HepG2 (cell line): ENCODE results near the gene HHIPL1. TPM values are rescaled to one million over a fixed set of nuclear protein-coding genes. Genes with fewer than 3 reads are reported as not detected.

ENCODE experiments used
- ATAC-seq: fragments of 200-7000 bp; cut with Tn5 transposase; 3 replicates; pipeline ENCODE4 v1.9.1; 2020; ENCODE audit warnings: mild to moderate bottlenecking, moderate library complexity
- BruUV-seq: library from RNA; stranded (reverse); fragments of 400-500 nt; replicated peaks from 2 replicates; lab custom pipeline; 2021; lab: Mats Ljungman, UMichigan
- CTCF ChIA-PET: fragments of 300-600 bp; formaldehyde crosslinking; extraction: SDS; loops from one replicate; lab custom pipeline; 2021; ENCODE audit warnings: low total read pairs, inconsistent platforms, low intra/inter-chr PET ratio; lab: Yijun Ruan, JAX
- POLR2A ChIA-PET: fragments of 350-600 bp; sonication (Branson Sonifier 250); formaldehyde crosslinking; loops from one replicate; lab custom pipeline; 2020; ENCODE audit warnings: antibody characterized with exemption, inconsistent platforms; lab: Yijun Ruan, JAX
- DNase-seq: peaks from one replicate; pipeline ENCODE4 v3.0.0-alpha.2; 2015; ENCODE audit warnings: low spot score
- FAIRE-seq: peaks from 3 replicates; lab custom pipeline; 2011; peaks lifted over from hg19 to GRCh38; lab: Jason Lieb, UNC
- H2AFZ ChIP-seq: one replicate; pipeline ENCODE4 v1.6.1; 2011; ENCODE audit warnings: low read length, inconsistent platforms
- H3K27ac ChIP-seq: fragments of 300-600 bp; 3 replicates; pipeline ENCODE4 v1.8.0; 2011; ENCODE audit warnings: mixed run types, mild to moderate bottlenecking, mixed read lengths, low read length, inconsistent platforms; ENCODE audit not compliant: insufficient read depth; ENCODE audit errors: extremely low read length
- H3K27me3 ChIP-seq, 2 experiments: fragments of 200-600 bp in 1 of 2; 2 replicates in 1 of 2; 3 replicates in 1 of 2; pipeline versions ENCODE4 v1.6.0 to v1.8.0; 2011; ENCODE audit warnings: low read length in 2 of 2, mild to moderate bottlenecking in 2 of 2, moderate library complexity in 2 of 2, inconsistent platforms in 1 of 2; ENCODE audit not compliant: insufficient read depth in 2 of 2, control insufficient read depth in 1 of 2
- H3K36me3 ChIP-seq, 2 experiments: fragments of 200-600 bp in 1 of 2; replicated peaks in 1 of 2; 2 replicates in 1 of 2; 3 replicates in 1 of 2; pipeline versions ENCODE4 v1.5.1 to v1.8.0; 2011; ENCODE audit warnings: low read length in 2 of 2, inconsistent platforms in 1 of 2; ENCODE audit not compliant: insufficient read depth in 2 of 2, control insufficient read depth in 1 of 2
- H3K4me1 ChIP-seq: 2 replicates; pipeline ENCODE4 v1.5.1; 2012; ENCODE audit warnings: low read length, inconsistent platforms; ENCODE audit not compliant: insufficient read depth
- H3K4me2 ChIP-seq: 2 replicates; pipeline ENCODE4 v1.6.0; 2011; ENCODE audit warnings: low read depth, low read length, inconsistent platforms
- H3K4me3 ChIP-seq, 3 experiments: fragments of 200-600 bp in 1 of 3; sonication (generic), shearing (Covaris generic) in 1 of 3; replicated peaks in 1 of 3; 2 replicates each; pipeline ENCODE4 v1.5.1; 2011 to 2016; ENCODE audit warnings: low read length in 3 of 3, inconsistent platforms in 2 of 3, low read depth in 2 of 3, mild to moderate bottlenecking in 2 of 3, control low read depth in 1 of 3, mixed read lengths in 1 of 3; ENCODE audit not compliant: insufficient read depth in 1 of 3
- H3K79me2 ChIP-seq: one replicate; pipeline ENCODE4 v1.6.1; 2011; ENCODE audit warnings: low read length, inconsistent platforms; ENCODE audit not compliant: insufficient read depth
- H3K9ac ChIP-seq: 2 replicates; pipeline ENCODE4 v1.6.0; 2011; ENCODE audit warnings: mild to moderate bottlenecking, low read depth, low read length, inconsistent platforms; ENCODE audit not compliant: insufficient read depth
- H3K9me3 ChIP-seq: 2 replicates; pipeline ENCODE4 v1.5.1; 2012; ENCODE audit warnings: mild to moderate bottlenecking, low read length
- H4K20me1 ChIP-seq: 2 replicates; pipeline ENCODE4 v1.6.0; 2011; ENCODE audit warnings: inconsistent platforms, mild to moderate bottlenecking, low read length, moderate library complexity; ENCODE audit not compliant: insufficient read depth
- CBX5 ChIP-seq: sonication (generic); formaldehyde crosslinking; IDR thresholded peaks from 2 replicates; pipeline ENCODE4 v1.4.0; 2020; ENCODE audit warnings: missing genetic modification reagents, borderline replicate concordance
- FOXP4 ChIP-seq: sonication (generic); formaldehyde crosslinking; IDR thresholded peaks from 2 replicates; pipeline ENCODE4 v1.4.0; 2020; ENCODE audit warnings: missing genetic modification reagents
- KLF9 ChIP-seq: IDR thresholded peaks from 2 replicates; pipeline ENCODE4 v1.6.1; 2016; ENCODE audit warnings: low read depth
- LCORL ChIP-seq, 2 experiments: fragments of 450-650 bp in 1 of 2; sonication (generic) in 1 of 2; formaldehyde crosslinking in 1 of 2; IDR thresholded peaks; 2 replicates each; pipeline versions ENCODE4 v1.5.0 to v1.6.1; 2017 to 2020; ENCODE audit warnings: antibody characterized with exemption in 1 of 2, missing genetic modification reagents in 1 of 2
- THAP7 ChIP-seq: sonication (generic); formaldehyde crosslinking; IDR thresholded peaks from 2 replicates; pipeline ENCODE4 v1.8.1; 2023; ENCODE audit warnings: mild to moderate bottlenecking, missing genetic modification reagents
- ZHX2 ChIP-seq, 2 experiments: sonication (generic) in 1 of 2; formaldehyde crosslinking in 1 of 2; IDR thresholded peaks; 2 replicates each; pipeline versions ENCODE4 v1.6.1 to v1.9.0; 2014 to 2022; ENCODE audit warnings: antibody characterized with exemption in 1 of 2, borderline replicate concordance in 1 of 2, inconsistent platforms in 1 of 2, low read depth in 1 of 2, missing genetic modification reagents in 1 of 2
- WGBS: methylation state at CpG from one replicate; pipeline ENCODE4 v1.1.6; 2017; ENCODE audit warnings: low lambda C conversion rate; 5-methylcytosine and 5-hydroxymethylcytosine counted together
- in situ Hi-C: cut with HindIII; loops from 2 replicates; pipeline ENCODE4 v1.10.0; 2017; ENCODE audit warnings: low pct_unique_long_range_greater_than_20kb; ENCODE audit not compliant: extremely low pct_ligation_motif_present
- intact Hi-C: fragments of 100-400 bp; cut with micrococcal nuclease; formaldehyde crosslinking; loops from one replicate; pipeline ENCODE4 v1.10.0; 2022; ENCODE audit not compliant: unreplicated experiment
- polyA plus RNA-seq, 8 experiments: library from polyadenylated mRNA; depleted of rRNA in 3 of 8; stranded (reverse) in 7 of 8; unstranded in 1 of 8; fragments of >200 nt; fragmentation: Illumina TruSeq in 4 of 8; extraction: Trizol in 4 of 8; gene quantifications; 2 replicates each; pipeline versions ENCODE4 v1.2.1 to v1.2.3, GENCODE V29; 2011 to 2016; ENCODE audit warnings: low read depth in 4 of 8, missing spikeins in 1 of 8, mixed read lengths in 1 of 8; ENCODE audit not compliant: insufficient read depth in 1 of 8
- total RNA-seq, 5 experiments: library from RNA; depleted of rRNA; stranded (reverse); fragments of >200 nt; fragmentation: Illumina TruSeq; extraction: Trizol; gene quantifications; 2 replicates each; pipeline ENCODE4 v1.2.3, GENCODE V29; 2016; ENCODE audit warnings: low read depth in 1 of 5

Gene HHIPL1
- total and polyA plus RNA-seq, 2 of the 13 experiments (the other 11 are each of a cell fraction or from before 2014, with no cell fraction given) = not detected

- TF ChIP-seq FOXP4 (CRISPR knock-in tag) (no peak), CBX5 (CRISPR knock-in tag) (no peak), LCORL (IDR thresholded peaks at IDR 0.05) (no peak), LCORL (CRISPR knock-in tag; IDR thresholded peaks at IDR 0.05) (no peak)
These were observed 46.4 kb downstream of the HHIPL1 start (continued) for GRCh38 chr14:99691111-99691885.

GRCh38 chr14:99693918-99694317, 49.0 kb downstream of the HHIPL1 start:
- Histone ChIP-seq H3K4me2 (no peak overlapping the region), H3K79me2 (no peaks in the 10 kb centered on the region), H3K4me3 (no peak overlapping the region), H3K27me3 (no peaks in the 10 kb centered on the region; a peak in 1 of 5 replicates), H3K4me1 (no peaks in the 10 kb centered on the region), H3K36me3 (no peaks in the 10 kb centered on the region), H3K9ac (no peak overlapping the region), H3K9me3 (no peaks in the 10 kb centered on the region), H4K20me1 (no peaks in the 10 kb centered on the region), H2AFZ (no peak overlapping the region), H3K27ac (no peak overlapping the region)
- intact Hi-C loops = no loop called here
- CTCF ChIA-PET = no interaction called here
- 3% methylated on average over 3 of the region's 3 CpGs for WGBS
- ATAC-seq (no peak), FAIRE-seq (no peak), DNase-seq (no peak)
- in situ Hi-C loops = no loop called here
- POLR2A ChIA-PET = no interaction called here
- no TSS peak for BruUV-seq
- TF ChIP-seq THAP7 (CRISPR knock-in tag) = no peak
- no peak for TF ChIP-seq ZHX2 (IDR thresholded peaks at IDR 0.05; ENCODE audit: low read depth)
- no peak for TF ChIP-seq ZHX2 (CRISPR knock-in tag; IDR thresholded peaks at IDR 0.05; ENCODE audit: borderline replicate concordance)
- no peak for TF ChIP-seq KLF9
